ENCODE results near the gene TARBP2. TPM values are rescaled to one million over a fixed set of nuclear protein-coding genes. Genes with fewer than 3 reads are reported as not detected.

TARBP2 gene
- total RNA-seq, 6 experiments from 2014 or later, result 35.1 to 41.7 (median 37.1) TPM

GRCh38 chr12:53516758-53517455, 15.8 kb downstream of the TARBP2 start:
- TF ChIP-seq CTCF (IDR thresholded peaks at IDR 0.05), result no peak
- Mint-ChIP-seq H3K9me3 (no peaks in the 10 kb centered on the region), H3K27ac (no peak overlapping the region), H3K36me3 (ENCODE audit: low read depth) (peaks cover 28% of the 10 kb centered on the region), H3K4me1 (ENCODE audit: low read depth) (peaks cover 4% of the 10 kb centered on the region; the same call in 1 of the 2 replicates), H3K27me3 (ENCODE audit: insufficient read depth) (no peaks in the 10 kb centered on the region; the same call in 1 of the 2 replicates), H3K4me3 (no peak overlapping the region)
- DNase-seq, result no peak

- peaks cover 34% of the 10 kb centered on the region for H3K36me3 Mint-ChIP-seq (ENCODE audit: low read depth)
- no peak for TF ChIP-seq CTCF (IDR thresholded peaks at IDR 0.05)
- DNase-seq, result peak; percentile 27
- no peaks in the 10 kb centered on the region for H3K9me3 Mint-ChIP-seq
- no peaks in the 10 kb centered on the region; the same call in 1 of the 2 replicates for H3K27me3 Mint-ChIP-seq (ENCODE audit: insufficient read depth)
- peaks cover 10% of the 10 kb centered on the region for H3K4me1 Mint-ChIP-seq (ENCODE audit: low read depth)
- H3K27ac Mint-ChIP-seq, result no peak overlapping the region
- no peak overlapping the region for H3K4me3 Mint-ChIP-seq
Observed at GRCh38 chr12:53518381-53518780, 17.3 kb downstream of the TARBP2 start.

GRCh38 chr12:53523131-53523530, 22.0 kb downstream of the TARBP2 start:
- TF ChIP-seq CTCF (IDR thresholded peaks at IDR 0.05), result no peak
- Mint-ChIP-seq H3K27me3 (ENCODE audit: insufficient read depth) (no peaks in the 10 kb centered on the region), H3K4me1 (ENCODE audit: low read depth) (peaks cover 11% of the 10 kb centered on the region), H3K36me3 (ENCODE audit: low read depth) (peaks cover 26% of the 10 kb centered on the region), H3K9me3 (no peaks in the 10 kb centered on the region), H3K27ac (peak overlapping the region; percentile 53; the same call in 1 of the 2 replicates), H3K4me3 (no peak overlapping the region)
- DNase-seq, result peak; percentile 45

- no peaks in the 10 kb centered on the region for H3K9me3 Mint-ChIP-seq
- TF ChIP-seq CTCF (IDR thresholded peaks at IDR 0.05), result no peak
- H3K27me3 Mint-ChIP-seq (ENCODE audit: insufficient read depth), result no peaks in the 10 kb centered on the region
- peaks cover 31% of the 10 kb centered on the region for H3K36me3 Mint-ChIP-seq (ENCODE audit: low read depth)
- H3K27ac Mint-ChIP-seq, result no peak overlapping the region
- no peak for DNase-seq
- H3K4me3 Mint-ChIP-seq, result no peak overlapping the region
- H3K4me1 Mint-ChIP-seq (ENCODE audit: low read depth), result peaks cover 11% of the 10 kb centered on the region
Observed at GRCh38 chr12:53524476-53524875, 23.4 kb downstream of the TARBP2 start.

- no peak for DNase-seq
- peaks cover 42% of the 10 kb centered on the region for H3K36me3 Mint-ChIP-seq (ENCODE audit: low read depth)
- H3K27me3 Mint-ChIP-seq (ENCODE audit: insufficient read depth), result no peaks in the 10 kb centered on the region; the same call in 1 of the 2 replicates
- peaks cover 17% of the 10 kb centered on the region for H3K4me1 Mint-ChIP-seq (ENCODE audit: low read depth)
- no peaks in the 10 kb centered on the region for H3K9me3 Mint-ChIP-seq
- peak overlapping the region; percentile 82; the same call in 1 of the 2 replicates for H3K27ac Mint-ChIP-seq
- no peak overlapping the region for H3K4me3 Mint-ChIP-seq
- no peak for TF ChIP-seq CTCF (IDR thresholded peaks at IDR 0.05)
Observed at GRCh38 chr12:53530061-53530460, 29.0 kb downstream of the TARBP2 start.
